B cell (primary cell): Measurements from ENCODE around the gene KLK4. TPM values are rescaled to one million over a fixed set of nuclear protein-coding genes. Genes with fewer than 3 reads are reported as not detected.

Experiments used
- ATAC-seq: fragments of 200-7000 bp; cut with Tn5 transposase; one replicate; pipeline ENCODE4 v1.10.0; 2021; ENCODE audit warnings: low read depth, mild to moderate bottlenecking, moderate number of reproducible peaks, moderate library complexity
- CTCF ChIA-PET: fragments of 350-600 bp; sonication (Branson Sonifier 250); formaldehyde crosslinking; loops from one replicate; lab custom pipeline; 2021; ENCODE audit warnings: antibody characterized with exemption, inconsistent platforms; lab: Charles Lee
- POLR2A ChIA-PET: fragments of 350-600 bp; sonication (Branson Sonifier 250); formaldehyde crosslinking; loops from one replicate; lab custom pipeline; 2021; ENCODE audit warnings: antibody characterized with exemption; lab: Charles Lee
- DNase-seq: peaks from one replicate; pipeline ENCODE4 v3.0.0; 2013
- H2AFZ ChIP-seq: 2 replicates; pipeline ENCODE4 v1.6.1; 2012; ENCODE audit warnings: mild to moderate bottlenecking, low read depth, low read length; ENCODE audit not compliant: insufficient read depth, poor library complexity, severe bottlenecking
- H3K27ac ChIP-seq, 2 donors: 1 replicate in 1 of 2; 2 replicates in 1 of 2; pipeline ENCODE4 v1.5.1; 2012 to 2013; ENCODE audit warnings: low read length in 2 of 2, mild to moderate bottlenecking in 2 of 2, moderate library complexity in 1 of 2
- H3K27me3 ChIP-seq, 4 experiments: fragments of 200-600 bp in 1 of 4; sonication (generic) in 1 of 4; replicated peaks in 1 of 4; 1 replicate in 2 of 4; 2 replicates in 2 of 4; pipeline versions ENCODE4 v1.6.1 to v1.7.0; 2013 to 2016; ENCODE audit warnings: low read length in 3 of 4, mild to moderate bottlenecking in 2 of 4, mixed read lengths in 1 of 4, moderate library complexity in 1 of 4; ENCODE audit not compliant: insufficient read depth in 4 of 4, control insufficient read depth in 3 of 4; ENCODE audit errors: control extremely low read depth in 1 of 4
- H3K36me3 ChIP-seq, 2 experiments: replicated peaks in 1 of 2; 1 replicate in 1 of 2; 2 replicates in 1 of 2; pipeline versions ENCODE4 v1.6.1 to v1.7.1; 2013; ENCODE audit warnings: low read length in 1 of 2; ENCODE audit not compliant: insufficient read depth in 2 of 2, control insufficient read depth in 1 of 2; ENCODE audit errors: control extremely low read depth in 1 of 2, extremely low read depth in 1 of 2
- H3K4me1 ChIP-seq, 2 donors: fragments of 200-600 bp in 1 of 2; sonication (generic) in 1 of 2; 1 replicate in 1 of 2; 2 replicates in 1 of 2; pipeline versions ENCODE4 v1.5.1 to v1.6.1; 2013 to 2017; ENCODE audit warnings: low read length in 2 of 2; ENCODE audit not compliant: control insufficient read depth in 2 of 2, insufficient read depth in 2 of 2
- H3K4me2 ChIP-seq: replicated peaks from 2 replicates; pipeline ENCODE3; 2012; ENCODE audit warnings: mild to moderate bottlenecking, low read depth, low read length; ENCODE audit not compliant: poor library complexity, severe bottlenecking
- H3K4me3 ChIP-seq, 5 experiments: fragments of 200-600 bp in 1 of 5; sonication (generic) in 1 of 5; 1 replicate in 3 of 5; 2 replicates in 2 of 5; pipeline versions ENCODE4 v1.5.1 to v1.7.0; 2011 to 2016; ENCODE audit warnings: low read length in 4 of 5, mild to moderate bottlenecking in 4 of 5, low read depth in 2 of 5, control low read depth in 1 of 5, moderate library complexity in 1 of 5; ENCODE audit not compliant: insufficient read depth in 1 of 5; ENCODE audit errors: control extremely low read depth in 1 of 5, extremely low read depth in 1 of 5
- H3K79me2 ChIP-seq: fragments of 200-600 bp; sonication (generic); one replicate; pipeline ENCODE4 v1.6.0; 2016; ENCODE audit warnings: low read length; ENCODE audit not compliant: control insufficient read depth, insufficient read depth
- H3K9ac ChIP-seq: fragments of 200-600 bp; sonication (generic); 2 replicates; pipeline ENCODE4 v1.6.1; 2017; ENCODE audit warnings: mild to moderate bottlenecking, low read length, moderate library complexity
- H3K9me3 ChIP-seq, 3 donors: one replicate each; pipeline versions ENCODE4 v1.6.1 to v1.7.1; 2013; ENCODE audit warnings: low read length in 2 of 3; ENCODE audit not compliant: control insufficient read depth in 2 of 3, insufficient read depth in 1 of 3; ENCODE audit errors: control extremely low read depth in 1 of 3
- H4K20me1 ChIP-seq: 2 replicates; pipeline ENCODE4 v1.6.0; 2012; ENCODE audit warnings: mild to moderate bottlenecking, low read length; ENCODE audit not compliant: insufficient read depth, control insufficient read depth, poor library complexity, severe bottlenecking
- H3K27ac Mint-ChIP-seq: one replicate; pipeline ENCODE4 v1.8.0; 2021; ENCODE audit warnings: mixed read lengths
- H3K27me3 Mint-ChIP-seq: one replicate; pipeline ENCODE4 v1.8.0; 2021; ENCODE audit warnings: mixed read lengths
- H3K4me1 Mint-ChIP-seq: one replicate; pipeline ENCODE4 v1.8.0; 2021; ENCODE audit warnings: mixed read lengths
- H3K4me3 Mint-ChIP-seq: one replicate; pipeline ENCODE4 v1.8.0; 2021; ENCODE audit warnings: mixed read lengths
- H3K9me3 Mint-ChIP-seq: one replicate; pipeline ENCODE4 v1.8.0; 2022; ENCODE audit warnings: mixed read lengths; ENCODE audit not compliant: insufficient read depth
- CTCF ChIP-seq: fragments of 200-600 bp; IDR thresholded peaks from one replicate; pipeline ENCODE4 v1.8.0; 2022; ENCODE audit warnings: antibody characterized with exemption, mild to moderate bottlenecking
- EZH2 ChIP-seq: IDR thresholded peaks from 2 replicates; pipeline ENCODE4 v1.6.1; 2012; ENCODE audit warnings: borderline replicate concordance, low read depth, mild to moderate bottlenecking, moderate library complexity, low read length; ENCODE audit not compliant: insufficient read depth, poor library complexity, severe bottlenecking
- WGBS: methylation state at CpG from one replicate; pipeline ENCODE4 v1.1.5; 2013; ENCODE audit warnings: missing lambda C conversion rate; ENCODE audit not compliant: insufficient coverage; 5-methylcytosine and 5-hydroxymethylcytosine counted together
- intact Hi-C: fragments of 100-400 bp; cut with micrococcal nuclease; formaldehyde crosslinking; loops from one replicate; pipeline ENCODE4 v1.10.0; 2022
- polyA plus RNA-seq: library from polyadenylated mRNA; depleted of rRNA; stranded (reverse); fragments of >200 nt; gene quantifications from 2 replicates; pipeline ENCODE4 v1.2.3, GENCODE V29; 2012
- total RNA-seq, 2 donors: library from RNA; stranded (reverse); fragments of 120-200 nt in 1 of 2; gene quantifications; 1 replicate in 1 of 2; 2 replicates in 1 of 2; pipeline versions ENCODE4 v1.2.3 to v1.2.4, GENCODE V29; 2013 to 2022

Gene KLK4
- total and polyA plus RNA-seq, 2 donors (not counting 1 experiment from before 2014, with no cell fraction given) = 0.45 to 0.52 TPM

- H3K4me3 ChIP-seq = no peak overlapping the region
Observed at GRCh38 chr19:50928831-50929230, 17.6 kb upstream of the KLK4 start.

GRCh38 chr19:50926144-50926543 lies 14.9 kb upstream of the KLK4 start:
- Histone ChIP-seq H3K9me3 (peaks cover 0 to 7% (median 0%) of the 10 kb centered on the region in 3 donors), H3K79me2 (no peaks in the 10 kb centered on the region), H3K36me3 (no peaks in the 10 kb centered on the region), H3K4me3 (no peak overlapping the region), H3K4me2 (no peak overlapping the region), H2AFZ (no peak overlapping the region), H4K20me1 (no peaks in the 10 kb centered on the region), H3K9ac (no peak overlapping the region), H3K27ac (no peak overlapping the region), H3K27me3 (peaks cover 0 to 17% (median 5%) of the 10 kb centered on the region in 4 experiments), H3K4me1 (peaks cover 8 to 11% of the 10 kb centered on the region in 2 donors)
- Mint-ChIP-seq H3K9me3 (no peaks in the 10 kb centered on the region), H3K27me3 (peaks cover 38% of the 10 kb centered on the region), H3K4me3 (no peak overlapping the region), H3K27ac (no peak overlapping the region), H3K4me1 (peaks cover 13% of the 10 kb centered on the region)
- no peak for ATAC-seq
- 100% methylated on average over 1 of the region's 11 CpGs for WGBS
- intact Hi-C loops = no loop called here
- TF ChIP-seq CTCF (no peak), EZH2 (no peak)
- no peak for DNase-seq
- CTCF ChIA-PET = interaction anchor here (1.5 kb wide), 2 partner anchors 44 to 388 kb away, joined by 3 read pairs; no protein-coding TSS in a partner anchor
- POLR2A ChIA-PET = no interaction called here

More at GRCh38 chr19:50928831-50929230, 17.6 kb upstream of the KLK4 start:
- H2AFZ ChIP-seq = no peak overlapping the region
- no peak for DNase-seq
- H3K36me3 ChIP-seq = no peaks in the 10 kb centered on the region
- WGBS = 90% methylated on average over 5 of the region's 5 CpGs
- H3K9me3 ChIP-seq = peaks cover 0 to 4% (median 0%) of the 10 kb centered on the region in 3 donors
- Mint-ChIP-seq H3K4me1 (peaks cover 2% of the 10 kb centered on the region), H3K27me3 (peaks cover 32% of the 10 kb centered on the region), H3K27ac (no peak overlapping the region), H3K4me3 (no peak overlapping the region), H3K9me3 (no peaks in the 10 kb centered on the region)
- no peak for ATAC-seq
- no peaks in the 10 kb centered on the region for H3K79me2 ChIP-seq
- no peaks in the 10 kb centered on the region for H4K20me1 ChIP-seq
- H3K4me1 ChIP-seq = no peaks in the 10 kb centered on the region
- intact Hi-C loops = no loop called here
- TF ChIP-seq EZH2 (no peak), CTCF (no peak)
- POLR2A ChIA-PET = no interaction called here
- no peak overlapping the region for H3K4me2 ChIP-seq
- no peak overlapping the region for H3K9ac ChIP-seq
- no peak overlapping the region for H3K27ac ChIP-seq
- H3K27me3 ChIP-seq = peaks cover 0 to 10% (median 6%) of the 10 kb centered on the region in 4 experiments
- CTCF ChIA-PET = no interaction called here
